GM23338 (cell line): ENCODE measurements around the gene MYO1E. TPM values are rescaled to one million over a fixed set of nuclear protein-coding genes. Genes with fewer than 3 reads are reported as not detected.

Experiments
- ATAC-seq: fragments of 200-7000 bp; cut with Tn5 transposase; 3 replicates; pipeline ENCODE4 v1.9.1; 2020
- DNase-seq: peaks from one replicate; pipeline ENCODE4 v3.0.0-alpha.2; 2015; ENCODE audit warnings: low spot score
- H2AFZ ChIP-seq: fragments of 200-600 bp; sonication (generic); 2 replicates; pipeline ENCODE4 v1.8.0; 2016; ENCODE audit warnings: antibody characterized with exemption, mild to moderate bottlenecking, moderate library complexity
- H3F3A ChIP-seq: fragments of 200-600 bp; sonication (generic); replicated peaks from 2 replicates; pipeline ENCODE4 v1.8.0; 2017; ENCODE audit warnings: antibody characterized with exemption, mixed run types, low read depth
- H3K27ac ChIP-seq: fragments of 200-600 bp; sonication (generic); 2 replicates; pipeline ENCODE4 v1.6.1; 2016; ENCODE audit warnings: low read depth
- H3K27me3 ChIP-seq: fragments of 200-600 bp; sonication (generic); 2 replicates; pipeline ENCODE4 v1.8.0; 2016; ENCODE audit warnings: mild to moderate bottlenecking, mixed run types, moderate library complexity; ENCODE audit not compliant: insufficient read depth
- H3K36me3 ChIP-seq: fragments of 200-600 bp; sonication (generic); 2 replicates; pipeline ENCODE4 v1.8.0; 2016; ENCODE audit warnings: mild to moderate bottlenecking; ENCODE audit not compliant: insufficient read depth
- H3K4me1 ChIP-seq: fragments of 200-600 bp; sonication (generic); 2 replicates; pipeline ENCODE4 v1.8.0; 2016; ENCODE audit warnings: mild to moderate bottlenecking, moderate library complexity; ENCODE audit not compliant: insufficient read depth
- H3K4me2 ChIP-seq: fragments of 200-600 bp; sonication (generic); 2 replicates; pipeline ENCODE4 v1.7.1; 2017; ENCODE audit warnings: mixed run types
- H3K4me3 ChIP-seq: fragments of 200-600 bp; sonication (generic); 2 replicates; pipeline ENCODE4 v1.6.1; 2016; ENCODE audit warnings: mixed run types
- H3K79me2 ChIP-seq: fragments of 200-600 bp; sonication (generic); replicated peaks from 2 replicates; pipeline ENCODE4 v1.8.0; 2017; ENCODE audit warnings: mild to moderate bottlenecking; ENCODE audit not compliant: insufficient read depth
- H3K9me2 ChIP-seq: fragments of 200-600 bp; sonication (generic); 2 replicates; pipeline ENCODE4 v1.8.0; 2017; ENCODE audit not compliant: insufficient read depth
- H4K20me1 ChIP-seq: fragments of 200-600 bp; sonication (generic); replicated peaks from 2 replicates; pipeline ENCODE4 v1.8.0; 2017; ENCODE audit warnings: mild to moderate bottlenecking; ENCODE audit not compliant: insufficient read depth
- H3K27ac Mint-ChIP-seq: 2 replicates; pipeline ENCODE4 v1.8.0; 2020; ENCODE audit warnings: inconsistent platforms, mild to moderate bottlenecking, moderate library complexity, mixed read lengths
- H3K27me3 Mint-ChIP-seq: 3 replicates; pipeline ENCODE4 v1.8.0; 2022; ENCODE audit warnings: low read depth, mild to moderate bottlenecking, moderate library complexity, mixed read lengths, inconsistent platforms; ENCODE audit not compliant: insufficient read depth, poor library complexity
- H3K36me3 Mint-ChIP-seq: 3 replicates; pipeline ENCODE4 v1.8.0; 2021; ENCODE audit warnings: low read depth, mild to moderate bottlenecking, inconsistent platforms, moderate library complexity, mixed read lengths
- H3K4me1 Mint-ChIP-seq: 3 replicates; pipeline ENCODE4 v1.8.0; 2020; ENCODE audit warnings: mild to moderate bottlenecking, inconsistent platforms, mixed read lengths
- H3K4me3 Mint-ChIP-seq: 3 replicates; pipeline ENCODE4 v1.8.0; 2021; ENCODE audit warnings: moderate library complexity, mild to moderate bottlenecking, inconsistent platforms, mixed read lengths
- H3K9me3 Mint-ChIP-seq: 3 replicates; pipeline ENCODE4 v1.8.0; 2020; ENCODE audit warnings: moderate library complexity, mild to moderate bottlenecking, inconsistent platforms, mixed read lengths
- CREB1 ChIP-seq: fragments of 250-450 bp; sonication (Bioruptor Pico); IDR thresholded peaks from 2 replicates; pipeline ENCODE4 v1.5.0; 2020; ENCODE audit warnings: low read depth, mild to moderate bottlenecking, moderate library complexity
- EZH2 ChIP-seq: fragments of 200-600 bp; sonication (generic); IDR thresholded peaks from one replicate; pipeline ENCODE4 v1.8.0; 2017; ENCODE audit warnings: antibody characterized with exemption, mild to moderate bottlenecking, low read depth; ENCODE audit not compliant: unreplicated experiment
- EZH2phosphoT487 ChIP-seq: fragments of 200-600 bp; sonication (generic); IDR thresholded peaks from one replicate; pipeline ENCODE4 v1.8.1; 2018; ENCODE audit warnings: antibody characterized with exemption; ENCODE audit not compliant: unreplicated experiment
- JUNB ChIP-seq: IDR thresholded peaks from one replicate; pipeline ENCODE4 v1.6.1; 2016; ENCODE audit warnings: antibody characterized with exemption; ENCODE audit not compliant: unreplicated experiment
- NANOG ChIP-seq: IDR thresholded peaks from 2 replicates; pipeline ENCODE4 v1.6.1; 2016; ENCODE audit warnings: antibody characterized with exemption, borderline replicate concordance
- POLR2AphosphoS5 ChIP-seq: IDR thresholded peaks from 2 replicates; pipeline ENCODE4 v1.6.1; 2016; ENCODE audit warnings: antibody characterized with exemption, low read depth
- STAT1 ChIP-seq: IDR thresholded peaks from one replicate; pipeline ENCODE4 v1.6.1; 2016; ENCODE audit warnings: antibody characterized with exemption; ENCODE audit not compliant: unreplicated experiment
- ZNF114 ChIP-seq: fragments of 250-450 bp; sonication (Bioruptor Pico); IDR thresholded peaks from 2 replicates; pipeline ENCODE4 v1.5.0; 2020; ENCODE audit warnings: mild to moderate bottlenecking, moderate library complexity
- ZNF331 ChIP-seq: fragments of 250-450 bp; sonication (Bioruptor Pico); IDR thresholded peaks from 2 replicates; pipeline ENCODE4 v1.5.0; 2020; ENCODE audit warnings: low read depth, mild to moderate bottlenecking, moderate library complexity
- polyA plus RNA-seq: library from polyadenylated mRNA; unstranded; fragments of >200 nt; fragmentation: Nextera tagmentation; extraction: Ambion mirVana; gene quantifications from 2 replicates; pipeline ENCODE4 v1.2.1, GENCODE V29; 2016
- total RNA-seq: library from RNA; depleted of rRNA; stranded (reverse); fragments of >200 nt; shearing (Covaris generic); gene quantifications from 2 replicates; pipeline ENCODE4 v1.2.3, GENCODE V29; 2014
- TF ChIP-seq, protein P1 (sequence below): fragments of 250-450 bp; sonication (Bioruptor Pico); IDR thresholded peaks from 2 replicates; pipeline ENCODE4 v1.5.0; 2020; ENCODE audit warnings: mild to moderate bottlenecking, moderate library complexity
- TF ChIP-seq, protein P2 (sequence below): IDR thresholded peaks from 2 replicates; pipeline ENCODE4 v1.6.1; 2016; ENCODE audit warnings: antibody characterized with exemption
- TF ChIP-seq, protein P3 (sequence below): IDR thresholded peaks from one replicate; pipeline ENCODE4 v1.6.1; 2018; ENCODE audit warnings: antibody characterized with exemption; ENCODE audit not compliant: unreplicated experiment

Gene MYO1E
- total and polyA plus RNA-seq, 2 experiments from 2014 or later: 68.3 to 131 TPM

DNA sequence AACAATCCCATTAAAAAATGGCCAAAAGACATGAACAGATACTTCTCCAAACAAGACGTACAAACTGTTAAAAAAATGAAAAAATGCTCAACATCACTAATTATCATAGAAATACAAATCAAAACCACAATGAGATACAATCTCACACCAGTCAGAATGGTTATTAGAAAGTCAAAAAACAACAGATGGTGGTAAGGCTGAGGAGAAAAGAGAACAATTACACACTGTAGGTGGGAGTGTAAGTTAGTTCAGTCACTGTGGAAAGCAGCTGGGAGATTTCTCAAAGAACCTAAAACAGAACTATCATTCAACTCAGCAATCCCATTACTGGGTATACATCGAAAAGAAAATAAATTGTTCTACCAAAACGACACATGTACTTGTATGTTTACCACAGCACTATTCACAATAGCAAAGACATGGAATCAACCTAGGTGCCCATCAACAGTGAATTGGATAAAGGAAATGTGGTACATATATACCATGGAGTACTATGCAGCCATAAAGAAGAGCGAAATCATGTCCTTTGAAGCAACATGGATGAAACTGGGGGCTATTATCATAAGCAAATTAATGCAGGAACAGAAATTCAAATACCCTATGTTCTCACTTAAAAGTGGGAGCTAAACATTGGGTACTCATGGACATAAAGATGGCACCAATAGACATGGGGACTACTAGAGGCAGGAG, 51.5 kb downstream of the MYO1E start (continued):
- TF ChIP-seq, protein P1, sequence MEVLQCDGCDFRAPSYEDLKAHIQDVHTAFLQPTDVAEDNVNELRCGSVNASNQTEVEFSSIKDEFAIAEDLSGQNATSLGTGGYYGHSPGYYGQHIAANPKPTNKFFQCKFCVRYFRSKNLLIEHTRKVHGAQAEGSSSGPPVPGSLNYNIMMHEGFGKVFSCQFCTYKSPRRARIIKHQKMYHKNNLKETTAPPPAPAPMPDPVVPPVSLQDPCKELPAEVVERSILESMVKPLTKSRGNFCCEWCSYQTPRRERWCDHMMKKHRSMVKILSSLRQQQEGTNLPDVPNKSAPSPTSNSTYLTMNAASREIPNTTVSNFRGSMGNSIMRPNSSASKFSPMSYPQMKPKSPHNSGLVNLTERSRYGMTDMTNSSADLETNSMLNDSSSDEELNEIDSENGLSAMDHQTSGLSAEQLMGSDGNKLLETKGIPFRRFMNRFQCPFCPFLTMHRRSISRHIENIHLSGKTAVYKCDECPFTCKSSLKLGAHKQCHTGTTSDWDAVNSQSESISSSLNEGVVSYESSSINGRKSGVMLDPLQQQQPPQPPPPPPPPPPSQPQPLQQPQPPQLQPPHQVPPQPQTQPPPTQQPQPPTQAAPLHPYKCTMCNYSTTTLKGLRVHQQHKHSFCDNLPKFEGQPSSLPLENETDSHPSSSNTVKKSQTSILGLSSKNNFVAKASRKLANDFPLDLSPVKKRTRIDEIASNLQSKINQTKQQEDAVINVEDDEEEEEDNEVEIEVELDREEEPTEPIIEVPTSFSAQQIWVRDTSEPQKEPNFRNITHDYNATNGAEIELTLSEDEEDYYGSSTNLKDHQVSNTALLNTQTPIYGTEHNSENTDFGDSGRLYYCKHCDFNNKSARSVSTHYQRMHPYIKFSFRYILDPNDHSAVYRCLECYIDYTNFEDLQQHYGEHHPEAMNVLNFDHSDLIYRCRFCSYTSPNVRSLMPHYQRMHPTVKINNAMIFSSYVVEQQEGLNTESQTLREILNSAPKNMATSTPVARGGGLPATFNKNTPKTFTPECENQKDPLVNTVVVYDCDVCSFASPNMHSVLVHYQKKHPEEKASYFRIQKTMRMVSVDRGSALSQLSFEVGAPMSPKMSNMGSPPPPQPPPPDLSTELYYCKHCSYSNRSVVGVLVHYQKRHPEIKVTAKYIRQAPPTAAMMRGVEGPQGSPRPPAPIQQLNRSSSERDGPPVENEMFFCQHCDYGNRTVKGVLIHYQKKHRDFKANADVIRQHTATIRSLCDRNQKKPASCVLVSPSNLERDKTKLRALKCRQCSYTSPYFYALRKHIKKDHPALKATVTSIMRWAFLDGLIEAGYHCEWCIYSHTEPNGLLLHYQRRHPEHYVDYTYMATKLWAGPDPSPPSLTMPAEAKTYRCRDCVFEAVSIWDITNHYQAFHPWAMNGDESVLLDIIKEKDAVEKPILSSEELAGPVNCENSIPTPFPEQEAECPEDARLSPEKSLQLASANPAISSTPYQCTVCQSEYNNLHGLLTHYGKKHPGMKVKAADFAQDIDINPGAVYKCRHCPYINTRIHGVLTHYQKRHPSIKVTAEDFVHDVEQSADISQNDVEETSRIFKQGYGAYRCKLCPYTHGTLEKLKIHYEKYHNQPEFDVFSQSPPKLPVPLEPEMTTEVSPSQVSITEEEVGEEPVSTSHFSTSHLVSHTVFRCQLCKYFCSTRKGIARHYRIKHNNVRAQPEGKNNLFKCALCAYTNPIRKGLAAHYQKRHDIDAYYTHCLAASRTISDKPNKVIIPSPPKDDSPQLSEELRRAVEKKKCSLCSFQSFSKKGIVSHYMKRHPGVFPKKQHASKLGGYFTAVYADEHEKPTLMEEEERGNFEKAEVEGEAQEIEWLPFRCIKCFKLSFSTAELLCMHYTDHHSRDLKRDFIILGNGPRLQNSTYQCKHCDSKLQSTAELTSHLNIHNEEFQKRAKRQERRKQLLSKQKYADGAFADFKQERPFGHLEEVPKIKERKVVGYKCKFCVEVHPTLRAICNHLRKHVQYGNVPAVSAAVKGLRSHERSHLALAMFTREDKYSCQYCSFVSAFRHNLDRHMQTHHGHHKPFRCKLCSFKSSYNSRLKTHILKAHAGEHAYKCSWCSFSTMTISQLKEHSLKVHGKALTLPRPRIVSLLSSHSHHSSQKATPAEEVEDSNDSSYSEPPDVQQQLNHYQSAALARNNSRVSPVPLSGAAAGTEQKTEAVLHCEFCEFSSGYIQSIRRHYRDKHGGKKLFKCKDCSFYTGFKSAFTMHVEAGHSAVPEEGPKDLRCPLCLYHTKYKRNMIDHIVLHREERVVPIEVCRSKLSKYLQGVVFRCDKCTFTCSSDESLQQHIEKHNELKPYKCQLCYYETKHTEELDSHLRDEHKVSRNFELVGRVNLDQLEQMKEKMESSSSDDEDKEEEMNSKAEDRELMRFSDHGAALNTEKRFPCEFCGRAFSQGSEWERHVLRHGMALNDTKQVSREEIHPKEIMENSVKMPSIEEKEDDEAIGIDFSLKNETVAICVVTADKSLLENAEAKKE (CRISPR knock-in tag): no peak
- TF ChIP-seq STAT1: no peak
- TF ChIP-seq JUNB: no peak
- no peak for TF ChIP-seq EZH2
- no peak for TF ChIP-seq ZNF331 (CRISPR knock-in tag)
- no peak for TF ChIP-seq ZNF114
- TF ChIP-seq CREB1 (CRISPR knock-in tag): no peak

DNA sequence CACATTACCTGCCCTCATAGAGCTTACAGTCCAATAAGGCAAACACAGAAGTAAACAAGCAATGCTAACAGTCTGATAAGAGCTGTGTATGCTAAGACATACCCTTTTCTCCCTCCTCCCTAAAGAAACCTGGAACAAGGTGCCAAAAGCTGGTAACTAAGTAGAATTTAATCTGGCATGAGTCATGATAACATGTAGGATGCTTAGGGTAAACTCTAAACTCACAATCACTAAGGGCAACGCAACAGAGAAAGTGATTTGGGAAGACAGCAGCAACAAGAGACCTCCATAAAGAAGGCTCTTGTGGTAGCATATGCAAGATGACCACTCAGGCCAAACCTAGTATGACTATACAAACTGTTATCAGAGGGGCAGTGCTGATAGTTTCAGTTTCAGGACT, 55.5 kb downstream of the MYO1E start:
- no peak overlapping the region for H2AFZ ChIP-seq
- no peaks in the 10 kb centered on the region for H3K36me3 ChIP-seq
- H3K4me3 ChIP-seq: no peak overlapping the region
- H3K27ac ChIP-seq: no peak overlapping the region
- ATAC-seq: no peak
- Mint-ChIP-seq H3K27ac (no peak overlapping the region), H3K4me3 (no peak overlapping the region), H3K4me1 (peaks cover 19% of the 10 kb centered on the region), H3K9me3 (no peaks in the 10 kb centered on the region), H3K36me3 (peaks cover 9% of the 10 kb centered on the region; the same call in 2 of the 3 replicates), H3K27me3 (peaks cover under 1% of the 10 kb centered on the region)
- H3K4me2 ChIP-seq: no peak overlapping the region
- H3F3A ChIP-seq: no peaks in the 10 kb centered on the region
- H4K20me1 ChIP-seq: peaks cover 23% of the 10 kb centered on the region
- H3K4me1 ChIP-seq: peaks cover 34% of the 10 kb centered on the region
- DNase-seq: no peak
- H3K79me2 ChIP-seq: peaks cover 93% of the 10 kb centered on the region
- no peaks in the 10 kb centered on the region for H3K27me3 ChIP-seq
- H3K9me2 ChIP-seq: no peaks in the 10 kb centered on the region
- TF ChIP-seq CREB1 (CRISPR knock-in tag) (no peak), EZH2phosphoT487 (no peak), NANOG (no peak), STAT1 (no peak), ZNF331 (CRISPR knock-in tag) (no peak), POLR2AphosphoS5 (no peak)
- TF ChIP-seq, protein P2, sequence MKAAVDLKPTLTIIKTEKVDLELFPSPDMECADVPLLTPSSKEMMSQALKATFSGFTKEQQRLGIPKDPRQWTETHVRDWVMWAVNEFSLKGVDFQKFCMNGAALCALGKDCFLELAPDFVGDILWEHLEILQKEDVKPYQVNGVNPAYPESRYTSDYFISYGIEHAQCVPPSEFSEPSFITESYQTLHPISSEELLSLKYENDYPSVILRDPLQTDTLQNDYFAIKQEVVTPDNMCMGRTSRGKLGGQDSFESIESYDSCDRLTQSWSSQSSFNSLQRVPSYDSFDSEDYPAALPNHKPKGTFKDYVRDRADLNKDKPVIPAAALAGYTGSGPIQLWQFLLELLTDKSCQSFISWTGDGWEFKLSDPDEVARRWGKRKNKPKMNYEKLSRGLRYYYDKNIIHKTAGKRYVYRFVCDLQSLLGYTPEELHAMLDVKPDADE: no peak
- TF ChIP-seq, protein P3, sequence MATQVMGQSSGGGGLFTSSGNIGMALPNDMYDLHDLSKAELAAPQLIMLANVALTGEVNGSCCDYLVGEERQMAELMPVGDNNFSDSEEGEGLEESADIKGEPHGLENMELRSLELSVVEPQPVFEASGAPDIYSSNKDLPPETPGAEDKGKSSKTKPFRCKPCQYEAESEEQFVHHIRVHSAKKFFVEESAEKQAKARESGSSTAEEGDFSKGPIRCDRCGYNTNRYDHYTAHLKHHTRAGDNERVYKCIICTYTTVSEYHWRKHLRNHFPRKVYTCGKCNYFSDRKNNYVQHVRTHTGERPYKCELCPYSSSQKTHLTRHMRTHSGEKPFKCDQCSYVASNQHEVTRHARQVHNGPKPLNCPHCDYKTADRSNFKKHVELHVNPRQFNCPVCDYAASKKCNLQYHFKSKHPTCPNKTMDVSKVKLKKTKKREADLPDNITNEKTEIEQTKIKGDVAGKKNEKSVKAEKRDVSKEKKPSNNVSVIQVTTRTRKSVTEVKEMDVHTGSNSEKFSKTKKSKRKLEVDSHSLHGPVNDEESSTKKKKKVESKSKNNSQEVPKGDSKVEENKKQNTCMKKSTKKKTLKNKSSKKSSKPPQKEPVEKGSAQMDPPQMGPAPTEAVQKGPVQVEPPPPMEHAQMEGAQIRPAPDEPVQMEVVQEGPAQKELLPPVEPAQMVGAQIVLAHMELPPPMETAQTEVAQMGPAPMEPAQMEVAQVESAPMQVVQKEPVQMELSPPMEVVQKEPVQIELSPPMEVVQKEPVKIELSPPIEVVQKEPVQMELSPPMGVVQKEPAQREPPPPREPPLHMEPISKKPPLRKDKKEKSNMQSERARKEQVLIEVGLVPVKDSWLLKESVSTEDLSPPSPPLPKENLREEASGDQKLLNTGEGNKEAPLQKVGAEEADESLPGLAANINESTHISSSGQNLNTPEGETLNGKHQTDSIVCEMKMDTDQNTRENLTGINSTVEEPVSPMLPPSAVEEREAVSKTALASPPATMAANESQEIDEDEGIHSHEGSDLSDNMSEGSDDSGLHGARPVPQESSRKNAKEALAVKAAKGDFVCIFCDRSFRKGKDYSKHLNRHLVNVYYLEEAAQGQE: no peak
